ENCODE measurements around the gene FKBP8.

Gene FKBP8

GRCh38 chr19:18520848-18521691, 22.3 kb downstream of the FKBP8 start:
- peak overlapping the region; percentile 85 for H3K27ac Mint-ChIP-seq
- H3K4me3 Mint-ChIP-seq, result peak overlapping the region; percentile 82
- no peaks in the 10 kb centered on the region for H3K27me3 Mint-ChIP-seq
- peak; percentile 44 for DNase-seq
- no peaks in the 10 kb centered on the region for H3K9me3 Mint-ChIP-seq
- H3K36me3 Mint-ChIP-seq (ENCODE audit: low read depth), result peaks cover 7% of the 10 kb centered on the region
- peaks cover 25% of the 10 kb centered on the region for H3K4me1 Mint-ChIP-seq (ENCODE audit: low read depth)

GRCh38 chr19:18519962-18520847, 23.2 kb downstream of the FKBP8 start:
- H3K4me1 Mint-ChIP-seq (ENCODE audit: low read depth), result peaks cover 32% of the 10 kb centered on the region
- no peaks in the 10 kb centered on the region for H3K9me3 Mint-ChIP-seq
- peak; percentile 70 for DNase-seq
- peak overlapping the region; percentile 82 for H3K4me3 Mint-ChIP-seq
- peaks cover 7% of the 10 kb centered on the region for H3K36me3 Mint-ChIP-seq (ENCODE audit: low read depth)
- H3K27ac Mint-ChIP-seq, result peak overlapping the region; percentile 85
- H3K27me3 Mint-ChIP-seq, result no peaks in the 10 kb centered on the region

DNA sequence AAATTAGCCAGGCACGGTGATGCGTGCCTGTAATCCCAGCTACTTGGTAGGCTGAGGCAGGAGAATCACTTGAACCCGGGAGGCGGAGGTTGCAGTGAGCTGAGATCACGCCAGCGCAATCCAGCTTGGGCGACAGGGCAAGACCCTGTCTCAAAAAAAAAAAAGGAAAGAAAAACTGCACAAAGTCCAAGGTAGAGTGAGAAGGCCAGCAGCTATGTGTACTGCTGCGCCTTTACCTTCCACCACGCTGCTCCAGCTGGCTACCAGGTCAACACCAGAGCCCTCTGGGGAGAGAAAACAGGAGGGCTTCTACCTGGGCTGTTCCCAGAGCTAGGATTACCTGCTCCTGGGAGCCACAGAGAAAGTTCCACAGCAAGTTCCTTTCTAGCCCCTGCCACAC, 24.7 kb downstream of the FKBP8 start:
- peaks cover 7% of the 10 kb centered on the region for H3K36me3 Mint-ChIP-seq (ENCODE audit: low read depth)
- H3K4me1 Mint-ChIP-seq (ENCODE audit: low read depth), result peaks cover 43% of the 10 kb centered on the region
- no peaks in the 10 kb centered on the region for H3K9me3 Mint-ChIP-seq
- H3K27me3 Mint-ChIP-seq, result no peaks in the 10 kb centered on the region
- no peak for DNase-seq
- no peak overlapping the region for H3K27ac Mint-ChIP-seq
- no peak overlapping the region for H3K4me3 Mint-ChIP-seq

- H3K9me3 Mint-ChIP-seq, result no peaks in the 10 kb centered on the region
- no peak overlapping the region for H3K4me3 Mint-ChIP-seq
- H3K36me3 Mint-ChIP-seq (ENCODE audit: low read depth), result peaks cover 7% of the 10 kb centered on the region
- no peaks in the 10 kb centered on the region for H3K27me3 Mint-ChIP-seq
- DNase-seq, result no peak
- H3K4me1 Mint-ChIP-seq (ENCODE audit: low read depth), result peaks cover 47% of the 10 kb centered on the region
- H3K27ac Mint-ChIP-seq, result no peak overlapping the region
These were observed 25.8 kb downstream of the FKBP8 start for GRCh38 chr19:18517606-18518005.

DNA sequence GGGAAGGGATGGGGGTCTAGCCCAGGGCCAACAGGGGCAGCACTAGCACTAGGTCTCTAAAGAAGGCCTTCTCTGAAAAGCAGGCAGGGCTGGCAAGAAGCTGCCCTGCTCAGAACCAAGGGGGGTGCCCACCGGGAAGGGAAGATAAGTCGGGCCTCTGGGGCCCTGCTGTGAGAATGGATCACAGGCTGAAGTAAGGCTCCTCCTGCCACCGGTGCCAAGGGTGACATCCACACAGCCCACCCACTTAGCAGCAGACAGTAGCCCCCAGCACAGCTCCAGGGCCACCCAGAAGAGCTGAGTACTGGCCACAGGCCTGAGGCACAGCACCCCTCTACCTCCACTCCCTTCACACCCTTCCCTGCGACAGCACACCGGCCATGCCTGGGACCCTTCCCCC, 27.4 kb downstream of the FKBP8 start:
- peak overlapping the region; percentile 22 for H3K27ac Mint-ChIP-seq
- H3K4me3 Mint-ChIP-seq, result no peak overlapping the region

GRCh38 chr19:18514800-18515682, 28.3 kb downstream of the FKBP8 start:
- peaks cover 51% of the 10 kb centered on the region for H3K4me1 Mint-ChIP-seq (ENCODE audit: low read depth)
- H3K36me3 Mint-ChIP-seq (ENCODE audit: low read depth), result no peaks in the 10 kb centered on the region
- no peaks in the 10 kb centered on the region for H3K9me3 Mint-ChIP-seq
- H3K27me3 Mint-ChIP-seq, result no peaks in the 10 kb centered on the region
- peak overlapping the region; percentile 66 for H3K27ac Mint-ChIP-seq
- no peak overlapping the region for H3K4me3 Mint-ChIP-seq
- no peak for DNase-seq

More for the DNA sequence above, 27.4 kb downstream of the FKBP8 start:
- no peak for DNase-seq
- Mint-ChIP-seq H3K36me3 (ENCODE audit: low read depth) (peaks cover 1% of the 10 kb centered on the region), H3K9me3 (no peaks in the 10 kb centered on the region), H3K4me1 (ENCODE audit: low read depth) (peaks cover 50% of the 10 kb centered on the region), H3K27me3 (no peaks in the 10 kb centered on the region)

DNA sequence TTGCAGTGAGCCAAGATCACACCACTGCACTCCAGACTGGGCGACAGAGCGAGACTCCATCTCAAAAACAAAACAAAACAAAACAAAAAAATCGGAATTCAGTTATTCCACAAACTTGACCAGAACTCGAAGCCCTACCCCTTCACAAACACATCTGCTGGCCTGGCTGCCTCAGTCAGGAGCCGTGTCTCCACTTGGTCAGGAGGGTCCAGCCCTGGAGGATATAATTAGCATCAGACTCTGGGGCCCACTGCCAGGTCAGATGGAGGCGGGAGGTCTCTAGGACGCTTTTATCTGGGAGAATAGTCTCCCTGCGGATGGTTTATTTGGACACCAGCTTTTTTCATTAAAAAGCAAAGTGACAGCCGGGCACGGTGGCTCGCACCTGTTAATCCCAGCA, 29.5 kb downstream of the FKBP8 start:
- Mint-ChIP-seq H3K27me3 (no peaks in the 10 kb centered on the region), H3K27ac (peak overlapping the region; percentile 6), H3K4me3 (no peak overlapping the region), H3K9me3 (no peaks in the 10 kb centered on the region), H3K36me3 (ENCODE audit: low read depth) (no peaks in the 10 kb centered on the region), H3K4me1 (ENCODE audit: low read depth) (peaks cover 55% of the 10 kb centered on the region)
- no peak for DNase-seq

GRCh38 chr19:18510216-18510615, 33.2 kb downstream of the FKBP8 start:
- Mint-ChIP-seq H3K4me1 (ENCODE audit: low read depth) (peaks cover 72% of the 10 kb centered on the region), H3K9me3 (no peaks in the 10 kb centered on the region), H3K27ac (peak overlapping the region; percentile 37), H3K4me3 (no peak overlapping the region), H3K27me3 (no peaks in the 10 kb centered on the region), H3K36me3 (ENCODE audit: low read depth) (peaks cover 3% of the 10 kb centered on the region)
- DNase-seq, result no peak

DNA sequence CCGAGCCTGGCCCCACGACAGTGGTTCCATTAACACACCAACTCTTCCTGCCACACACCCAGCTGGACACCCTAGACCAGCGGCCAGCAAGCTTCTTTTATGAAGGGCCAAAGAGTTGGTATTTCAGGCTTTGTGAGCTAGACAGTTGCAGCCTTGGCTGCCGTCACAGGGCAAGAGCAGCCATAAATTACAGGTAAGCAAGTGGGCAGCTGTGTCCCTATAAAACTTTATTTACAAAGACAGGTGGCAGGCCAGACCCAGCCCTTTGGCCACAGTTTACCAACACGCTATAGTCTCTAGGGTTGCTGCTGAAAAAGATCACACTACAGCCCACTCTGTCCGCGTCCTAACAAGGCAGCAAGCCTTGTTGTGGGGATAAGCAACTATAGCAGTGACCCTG, 34.8 kb downstream of the FKBP8 start:
- H3K4me1 Mint-ChIP-seq (ENCODE audit: low read depth), result peaks cover 77% of the 10 kb centered on the region
- H3K27ac Mint-ChIP-seq, result no peak overlapping the region
- H3K36me3 Mint-ChIP-seq (ENCODE audit: low read depth), result peaks cover 3% of the 10 kb centered on the region
- H3K27me3 Mint-ChIP-seq, result no peaks in the 10 kb centered on the region
- no peak for DNase-seq
- H3K4me3 Mint-ChIP-seq, result no peak overlapping the region
- no peaks in the 10 kb centered on the region for H3K9me3 Mint-ChIP-seq

DNA sequence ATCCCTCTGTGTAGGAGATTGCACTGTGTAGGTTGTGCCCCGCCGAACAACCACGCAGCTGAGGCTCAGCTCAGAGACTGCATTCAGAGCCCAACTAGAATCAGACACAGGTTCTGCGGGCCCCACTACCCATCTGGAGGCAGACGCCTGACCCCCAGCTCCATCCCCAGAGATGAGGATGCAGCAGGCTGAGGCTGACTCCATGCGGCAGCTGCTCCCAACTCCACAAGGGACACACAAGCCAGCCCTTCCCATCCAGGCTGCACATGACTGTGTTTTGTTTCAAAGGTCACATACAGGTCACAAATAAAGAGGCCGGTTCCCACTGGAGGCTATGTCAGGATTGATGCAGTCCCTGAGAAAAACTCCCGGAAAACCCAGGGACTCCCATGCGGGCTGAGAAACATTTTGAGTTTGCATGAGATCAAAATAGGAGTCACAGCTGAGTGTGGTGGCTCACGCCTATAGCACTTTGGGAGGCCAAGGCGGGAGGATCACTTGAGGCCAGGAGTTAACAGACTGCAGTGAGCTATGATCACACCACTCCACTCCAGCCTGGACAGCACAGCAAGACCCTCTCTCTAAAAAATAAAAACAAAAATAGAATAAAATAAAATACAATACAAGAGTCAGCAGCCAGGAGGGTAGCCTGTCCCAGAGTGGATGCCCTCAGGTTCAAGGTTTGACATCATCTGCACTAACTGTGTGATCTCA, 35.5 kb downstream of the FKBP8 start:
- Mint-ChIP-seq H3K27ac (peak overlapping the region; percentile 90), H3K4me1 (ENCODE audit: low read depth) (peaks cover 78% of the 10 kb centered on the region), H3K9me3 (no peaks in the 10 kb centered on the region)

GRCh38 chr19:18507021-18507726, 36.2 kb downstream of the FKBP8 start:
- peak overlapping the region; percentile 28 for H3K4me3 Mint-ChIP-seq
- H3K4me1 Mint-ChIP-seq (ENCODE audit: low read depth), result peaks cover 82% of the 10 kb centered on the region
- H3K27ac Mint-ChIP-seq, result peak overlapping the region; percentile 90
- no peak for DNase-seq
- no peaks in the 10 kb centered on the region for H3K9me3 Mint-ChIP-seq
- H3K27me3 Mint-ChIP-seq, result no peaks in the 10 kb centered on the region
- H3K36me3 Mint-ChIP-seq (ENCODE audit: low read depth), result peaks cover 3% of the 10 kb centered on the region

More for the DNA sequence above, 35.5 kb downstream of the FKBP8 start:
- DNase-seq, result no peak
- Mint-ChIP-seq H3K4me3 (peak overlapping the region; percentile 28), H3K27me3 (no peaks in the 10 kb centered on the region), H3K36me3 (ENCODE audit: low read depth) (peaks cover 3% of the 10 kb centered on the region)

DNA sequence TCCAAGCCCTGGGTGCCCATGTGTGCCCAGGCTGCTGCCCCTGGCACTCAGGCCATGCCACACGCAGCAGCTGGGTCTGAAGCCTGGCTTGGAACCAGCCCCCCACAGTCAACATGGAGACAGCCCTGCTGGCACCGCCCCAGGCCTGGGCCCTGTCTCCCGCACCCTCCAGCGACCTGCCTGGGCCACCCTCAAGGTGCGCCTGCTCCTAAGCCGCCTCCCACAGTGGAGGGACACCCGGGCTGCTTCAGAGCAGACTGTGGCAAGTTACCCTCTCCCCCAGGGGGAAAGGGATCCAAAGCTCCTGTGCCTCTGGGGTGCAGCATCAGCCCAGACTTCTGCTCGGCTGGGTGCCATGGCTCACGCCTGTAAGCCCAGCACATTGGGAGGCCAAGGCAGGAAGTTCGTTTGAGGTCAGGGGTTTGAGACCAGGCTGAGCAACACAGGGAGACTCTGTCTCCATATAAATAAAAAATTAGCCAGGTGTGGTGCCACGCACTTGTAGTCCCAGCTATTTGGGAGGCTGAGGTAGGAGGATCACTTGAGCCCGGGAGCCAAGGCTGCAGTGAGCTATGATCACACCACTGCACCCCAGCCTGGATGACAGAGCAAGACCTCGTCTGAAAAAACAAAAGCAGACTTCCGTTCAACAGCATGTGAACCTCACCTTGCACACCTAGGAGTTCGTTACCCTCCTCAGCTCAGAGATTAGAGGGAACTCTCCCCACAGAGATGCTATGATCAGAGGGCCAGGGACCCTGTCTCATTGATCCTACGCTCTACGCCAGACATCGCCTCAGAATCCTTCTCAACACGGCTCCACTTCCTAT, 37.1 kb downstream of the FKBP8 start:
- Mint-ChIP-seq H3K4me1 (ENCODE audit: low read depth) (peaks cover 89% of the 10 kb centered on the region), H3K27ac (peak overlapping the region; percentile 90), H3K9me3 (no peaks in the 10 kb centered on the region), H3K4me3 (no peak overlapping the region), H3K27me3 (no peaks in the 10 kb centered on the region), H3K36me3 (ENCODE audit: low read depth) (peaks cover 3% of the 10 kb centered on the region)
- no peak for DNase-seq

Data from activated T-cell treated with anti-CD3 and anti-CD28 coated beads, Interleukin-2, amount 50 U/mL, for 24 hours (primary cell).